Gastrocnemius medialis (tissue), 4 donors: ENCODE results near the gene PERCC1.

Experiments used
- CTCF ChIP-seq, 5 experiments: fragments of 450-650 bp in 3 of 5; fragments of 200-600 bp in 2 of 5; sonication (generic) in 2 of 5; IDR thresholded peaks in 4 of 5; conservative IDR thresholded peaks in 1 of 5; 1 replicate in 4 of 5; 2 replicates in 1 of 5; pipeline ENCODE4 v1.5.1; 2016 to 2019; ENCODE audit warnings: antibody characterized with exemption in 5 of 5, mild to moderate bottlenecking in 3 of 5, moderate library complexity in 3 of 5
- POLR2A ChIP-seq, 2 donors: fragments of 450-650 bp; IDR thresholded peaks; one replicate each; pipeline ENCODE4 v1.6.1; 2017; ENCODE audit warnings: antibody characterized with exemption in 2 of 2, mild to moderate bottlenecking in 2 of 2, moderate library complexity in 2 of 2

- no peak for TF ChIP-seq CTCF (IDR thresholded peaks at IDR 0.05 in 4 of 5, conservative IDR thresholded peaks at IDR 0.05 in 1 of 5)
- TF ChIP-seq POLR2A (IDR thresholded peaks at IDR 0.05) = no peak
Measured at GRCh38 chr16:1456951-1457350, 26.1 kb downstream of the PERCC1 start.
